SK-N-SH (cell line): ENCODE measurements around the gene LRFN3.

Source experiments
- CTCF ChIP-seq: fragments of 200-600 bp; sonication (generic); IDR thresholded peaks from 2 replicates; pipeline ENCODE4 v1.6.1; 2017; ENCODE audit warnings: antibody characterized with exemption, mild to moderate bottlenecking, moderate library complexity
- EP300 ChIP-seq, 2 experiments: IDR thresholded peaks; 2 replicates each; pipeline versions ENCODE4 v1.4.0 to v1.6.1; 2012; ENCODE audit warnings: borderline replicate concordance in 1 of 2, low read depth in 1 of 2, low read length in 1 of 2
- FOSL2 ChIP-seq: IDR thresholded peaks from 2 replicates; pipeline ENCODE4 v1.4.0; 2012; ENCODE audit warnings: low read depth, mild to moderate bottlenecking, moderate library complexity, borderline replicate concordance
- FOXJ3 ChIP-seq: sonication (generic); formaldehyde crosslinking; IDR thresholded peaks from 2 replicates; pipeline ENCODE4 v1.5.1; 2020; ENCODE audit warnings: mild to moderate bottlenecking, missing genetic modification reagents
- JUND ChIP-seq: IDR thresholded peaks from 2 replicates; pipeline ENCODE4 v1.4.0; 2012
- NFIC ChIP-seq: IDR thresholded peaks from 2 replicates; pipeline ENCODE4 v1.4.0; 2012; ENCODE audit warnings: borderline replicate concordance
- RCOR1 ChIP-seq: fragments of 150-350 bp; IDR thresholded peaks from 2 replicates; pipeline ENCODE4 v1.6.1; 2017; ENCODE audit warnings: antibody characterized with exemption, low read length
- REST ChIP-seq: IDR thresholded peaks from 2 replicates; pipeline ENCODE4 v1.6.1; 2012; ENCODE audit warnings: mild to moderate bottlenecking, low read depth, low read length, moderate library complexity
- SMC3 ChIP-seq: IDR thresholded peaks from 2 replicates; pipeline ENCODE4 v1.6.1; 2012; ENCODE audit warnings: low read depth, low read length, improper control_type of control experiment
- TEAD4 ChIP-seq: IDR thresholded peaks from 2 replicates; pipeline ENCODE4 v1.4.0; 2012; ENCODE audit warnings: mild to moderate bottlenecking, borderline replicate concordance; ENCODE audit not compliant: insufficient read depth
- YY1 ChIP-seq: IDR thresholded peaks from 2 replicates; pipeline ENCODE4 v1.4.0; 2012; ENCODE audit warnings: low read depth, mild to moderate bottlenecking
- TF ChIP-seq, protein P1 (sequence below): IDR thresholded peaks from 2 replicates; pipeline ENCODE4 v1.4.0; 2012; ENCODE audit warnings: low read depth, borderline replicate concordance

- no peak for TF ChIP-seq CTCF
- TF ChIP-seq, protein P1, sequence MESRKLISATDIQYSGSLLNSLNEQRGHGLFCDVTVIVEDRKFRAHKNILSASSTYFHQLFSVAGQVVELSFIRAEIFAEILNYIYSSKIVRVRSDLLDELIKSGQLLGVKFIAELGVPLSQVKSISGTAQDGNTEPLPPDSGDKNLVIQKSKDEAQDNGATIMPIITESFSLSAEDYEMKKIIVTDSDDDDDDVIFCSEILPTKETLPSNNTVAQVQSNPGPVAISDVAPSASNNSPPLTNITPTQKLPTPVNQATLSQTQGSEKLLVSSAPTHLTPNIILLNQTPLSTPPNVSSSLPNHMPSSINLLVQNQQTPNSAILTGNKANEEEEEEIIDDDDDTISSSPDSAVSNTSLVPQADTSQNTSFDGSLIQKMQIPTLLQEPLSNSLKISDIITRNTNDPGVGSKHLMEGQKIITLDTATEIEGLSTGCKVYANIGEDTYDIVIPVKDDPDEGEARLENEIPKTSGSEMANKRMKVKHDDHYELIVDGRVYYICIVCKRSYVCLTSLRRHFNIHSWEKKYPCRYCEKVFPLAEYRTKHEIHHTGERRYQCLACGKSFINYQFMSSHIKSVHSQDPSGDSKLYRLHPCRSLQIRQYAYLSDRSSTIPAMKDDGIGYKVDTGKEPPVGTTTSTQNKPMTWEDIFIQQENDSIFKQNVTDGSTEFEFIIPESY, result no peak
- TF ChIP-seq FOSL2, result no peak
- TF ChIP-seq FOXJ3 (CRISPR knock-in tag), result no peak
- TF ChIP-seq JUND, result no peak
- TF ChIP-seq REST, result no peak
- no peak for TF ChIP-seq SMC3
- no peak for TF ChIP-seq NFIC
- TF ChIP-seq RCOR1, result no peak
- no peak for TF ChIP-seq YY1
- no peak for TF ChIP-seq EP300 (IDR thresholded peaks at IDR 0.05; ENCODE audit: borderline replicate concordance in 1 of 2, low read depth in 1 of 2, low read length in 1 of 2)
- no peak for TF ChIP-seq TEAD4
Measured at GRCh38 chr19:35908973-35909683, 27.0 kb upstream of the LRFN3 start.
